SK-N-SH treated with all-trans-retinoic acid at 6 μM for 48 hours (cell line): ENCODE results near the gene LBH.

ENCODE experiments used
- ARNTL ChIP-seq: fragments of 450-650 bp; formaldehyde crosslinking; IDR thresholded peaks from 2 replicates; pipeline ENCODE4 v1.5.0; 2020; ENCODE audit warnings: low read depth, mild to moderate bottlenecking, moderate library complexity, borderline replicate concordance
- CREB5 ChIP-seq: fragments of 250-450 bp; sonication (Bioruptor Pico); IDR thresholded peaks from 2 replicates; pipeline ENCODE4 v1.5.1; 2020; ENCODE audit warnings: low read depth, mild to moderate bottlenecking, moderate library complexity
- CSRNP3 ChIP-seq: fragments of 250-450 bp; sonication (Bioruptor Pico); IDR thresholded peaks from 2 replicates; pipeline ENCODE4 v1.5.1; 2021; ENCODE audit warnings: mild to moderate bottlenecking, moderate library complexity
- TOX ChIP-seq: fragments of 250-450 bp; sonication (Bioruptor Pico); IDR thresholded peaks from 2 replicates; pipeline ENCODE4 v1.8.0; 2021; ENCODE audit warnings: mild to moderate bottlenecking, moderate library complexity, borderline replicate concordance
- ZC3H10 ChIP-seq: fragments of 250-450 bp; sonication (Bioruptor Pico); IDR thresholded peaks from 2 replicates; pipeline ENCODE4 v1.5.1; 2021; ENCODE audit warnings: mild to moderate bottlenecking, moderate library complexity
- ZFP3 ChIP-seq: fragments of 250-450 bp; sonication (Bioruptor Pico); IDR thresholded peaks from 2 replicates; pipeline ENCODE4 v1.5.0; 2020; ENCODE audit warnings: mild to moderate bottlenecking, moderate library complexity
- ZFP30 ChIP-seq: fragments of 450-650 bp; formaldehyde crosslinking; IDR thresholded peaks from 2 replicates; pipeline ENCODE4 v1.5.0; 2022; ENCODE audit warnings: mild to moderate bottlenecking, moderate library complexity

GRCh38 chr2:30270166-30270565, 38.8 kb downstream of the LBH start:
- no peak for TF ChIP-seq CREB5 (CRISPR knock-in tag)
- TF ChIP-seq ZFP30 (CRISPR knock-in tag), result no peak
- TF ChIP-seq ZC3H10 (CRISPR knock-in tag), result no peak
- TF ChIP-seq CSRNP3 (CRISPR knock-in tag), result no peak
- no peak for TF ChIP-seq ARNTL (CRISPR knock-in tag)
- no peak for TF ChIP-seq TOX (CRISPR knock-in tag)
- no peak for TF ChIP-seq ZFP3
